Stimulated activated naive CD8-positive, alpha-beta T cell treated with anti-CD3 and anti-CD28 coated beads, Interleukin-15, Interleukin-2, amounts not matched to agents 100 ng/mL and 50 ng/mL, for 24 hours (primary cell): ENCODE measurements around the gene CA11.
"Not testable (repeated sequence)": the region's sequence is repeated elsewhere in the genome, so short reads cannot be mapped to it uniquely, and the experiment has no call there.

Experiments used
- H3K27ac Mint-ChIP-seq: one replicate; pipeline ENCODE4 v1.8.0; 2021; ENCODE audit warnings: mild to moderate bottlenecking, mixed read lengths
- H3K27me3 Mint-ChIP-seq: one replicate; pipeline ENCODE4 v1.8.0; 2021; ENCODE audit warnings: mixed read lengths
- H3K36me3 Mint-ChIP-seq: one replicate; pipeline ENCODE4 v1.8.0; 2021; ENCODE audit warnings: low read depth, mixed read lengths
- H3K4me1 Mint-ChIP-seq: one replicate; pipeline ENCODE4 v1.8.0; 2021; ENCODE audit warnings: low read depth, mixed read lengths
- H3K4me3 Mint-ChIP-seq: one replicate; pipeline ENCODE4 v1.8.0; 2021; ENCODE audit warnings: mild to moderate bottlenecking, mixed read lengths
- H3K9me3 Mint-ChIP-seq: one replicate; pipeline ENCODE4 v1.8.0; 2021; ENCODE audit warnings: mixed read lengths

CA11 gene

GRCh38 chr19:48658483-48658882 lies 12.5 kb upstream of the CA11 start:
- Mint-ChIP-seq H3K27ac (no peak overlapping the region), H3K4me1 (peaks cover 12% of the 10 kb centered on the region), H3K4me3 (no peak overlapping the region), H3K9me3 (no peaks in the 10 kb centered on the region), H3K27me3 (no peaks in the 10 kb centered on the region), H3K36me3 (no peaks in the 10 kb centered on the region)

GRCh38 chr19:48657828-48658227 lies 11.8 kb upstream of the CA11 start:
- peaks cover 12% of the 10 kb centered on the region for H3K4me1 Mint-ChIP-seq
- not testable (repeated sequence) for H3K9me3 Mint-ChIP-seq, H3K36me3 Mint-ChIP-seq, H3K4me3 Mint-ChIP-seq, H3K27ac Mint-ChIP-seq, H3K27me3 Mint-ChIP-seq

GRCh38 chr19:48656840-48657474 lies 11.0 kb upstream of the CA11 start:
- no peaks in the 10 kb centered on the region for H3K36me3 Mint-ChIP-seq
- no peaks in the 10 kb centered on the region for H3K9me3 Mint-ChIP-seq
- no peak overlapping the region for H3K4me3 Mint-ChIP-seq
- H3K4me1 Mint-ChIP-seq = peaks cover 16% of the 10 kb centered on the region
- no peaks in the 10 kb centered on the region for H3K27me3 Mint-ChIP-seq
- no peak overlapping the region for H3K27ac Mint-ChIP-seq

DNA sequence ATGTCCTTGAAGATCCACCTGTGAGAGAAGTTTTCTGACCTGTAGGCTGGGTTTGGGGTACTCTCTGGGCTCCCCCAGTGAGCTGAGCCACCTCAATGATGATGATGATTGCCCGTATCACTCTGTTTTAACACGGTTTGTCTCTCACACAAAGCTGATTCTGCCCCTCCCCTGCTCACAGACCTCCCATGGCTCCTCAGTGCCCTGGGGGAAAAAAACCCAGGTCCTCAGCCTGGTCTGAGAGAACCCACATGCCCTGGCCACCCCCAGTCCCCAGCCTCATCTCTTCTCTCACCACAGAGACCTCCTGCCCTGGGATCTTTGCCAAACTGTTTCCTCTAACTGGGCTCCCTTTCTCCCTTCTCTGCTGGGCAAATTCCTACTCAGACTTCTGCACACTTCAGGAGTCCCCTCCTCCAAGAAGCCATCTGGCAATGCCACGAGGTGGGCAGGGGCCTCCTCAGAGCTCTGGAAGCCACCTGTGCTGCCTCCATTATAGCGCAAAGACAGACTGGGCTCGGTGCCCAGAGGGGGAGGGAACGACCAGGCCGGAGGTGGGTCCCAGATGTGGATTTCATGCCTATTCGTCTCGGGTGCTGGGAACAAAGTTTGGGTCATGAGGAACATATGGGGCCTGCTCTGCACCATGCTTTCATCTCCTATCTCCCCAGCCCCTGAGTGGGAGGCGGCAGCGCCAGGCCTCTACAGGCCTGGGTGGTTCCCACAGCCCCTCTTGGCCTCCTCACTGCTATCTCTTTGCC lies 8.5 kb upstream of the CA11 start:
- Mint-ChIP-seq H3K36me3 (no peaks in the 10 kb centered on the region), H3K4me1 (peaks cover 10% of the 10 kb centered on the region), H3K27ac (no peak overlapping the region), H3K4me3 (no peak overlapping the region), H3K27me3 (no peaks in the 10 kb centered on the region), H3K9me3 (no peaks in the 10 kb centered on the region)

- no peak overlapping the region for H3K4me3 Mint-ChIP-seq
- H3K27ac Mint-ChIP-seq = no peak overlapping the region
- H3K9me3 Mint-ChIP-seq = no peaks in the 10 kb centered on the region
- H3K36me3 Mint-ChIP-seq = no peaks in the 10 kb centered on the region
- peaks cover 24% of the 10 kb centered on the region for H3K4me1 Mint-ChIP-seq
- no peaks in the 10 kb centered on the region for H3K27me3 Mint-ChIP-seq
Measured at GRCh38 chr19:48651683-48652048, 5.7 kb upstream of the CA11 start.

DNA sequence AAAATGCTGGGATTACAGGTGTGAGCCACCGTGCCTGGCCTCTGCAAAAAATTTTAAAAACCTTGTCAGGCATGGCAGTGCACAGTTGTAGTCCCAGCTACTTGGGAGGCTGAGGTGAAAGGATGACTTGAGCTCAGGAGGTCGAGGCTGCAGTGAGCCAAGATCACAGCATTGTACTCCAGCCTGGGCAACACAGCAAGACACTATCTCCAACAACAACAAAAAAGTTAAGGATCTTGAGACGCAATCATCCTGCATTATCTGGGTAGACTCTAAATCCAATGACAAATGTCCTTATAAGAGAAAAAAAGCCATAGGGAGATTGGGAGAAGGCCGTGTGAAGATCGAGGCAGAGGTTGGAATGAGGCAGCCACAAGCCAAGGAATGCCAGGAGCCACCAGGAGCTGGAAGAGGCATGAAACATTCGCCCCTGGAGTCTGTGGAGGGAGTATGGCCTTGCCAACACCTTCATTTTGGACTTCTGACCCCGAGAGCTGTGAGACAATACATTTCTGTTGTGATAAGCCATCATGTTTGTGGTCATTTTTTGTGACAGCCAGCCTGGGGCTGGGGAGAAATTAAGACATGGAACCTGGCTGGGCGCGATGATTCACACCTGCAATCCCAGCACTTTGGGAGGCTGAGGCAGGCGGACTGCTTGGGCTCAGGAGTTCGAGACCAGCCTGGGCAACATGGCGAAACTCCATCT lies 5.1 kb upstream of the CA11 start:
- H3K4me1 Mint-ChIP-seq = peaks cover 26% of the 10 kb centered on the region
- H3K27me3 Mint-ChIP-seq = no peaks in the 10 kb centered on the region
- no peaks in the 10 kb centered on the region for H3K9me3 Mint-ChIP-seq
- peak overlapping the region; percentile 13 for H3K27ac Mint-ChIP-seq
- H3K36me3 Mint-ChIP-seq = no peaks in the 10 kb centered on the region
- H3K4me3 Mint-ChIP-seq = no peak overlapping the region

DNA sequence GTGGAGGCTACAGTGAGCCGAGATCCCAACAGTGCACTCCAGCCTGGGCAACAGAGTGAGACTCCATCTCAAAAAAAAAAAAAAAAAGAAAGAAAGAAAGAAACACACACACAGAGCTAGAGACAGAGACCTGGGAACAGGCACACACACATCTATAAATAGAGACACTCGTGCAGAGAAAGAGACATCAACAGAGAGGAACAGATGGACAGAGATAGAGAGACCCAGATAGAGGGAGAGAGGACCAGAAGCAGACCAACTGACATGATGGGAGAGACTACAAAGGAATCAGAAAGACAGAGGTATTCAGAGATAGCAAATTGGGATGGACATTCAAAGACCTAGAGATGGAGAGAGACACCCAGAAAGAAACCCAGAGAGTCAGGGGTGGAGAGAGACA lies 2.1 kb upstream of the CA11 start:
- H3K4me1 Mint-ChIP-seq = peaks cover 44% of the 10 kb centered on the region
- H3K27ac Mint-ChIP-seq = no peak overlapping the region
- H3K36me3 Mint-ChIP-seq = no peaks in the 10 kb centered on the region
- no peak overlapping the region for H3K4me3 Mint-ChIP-seq
- H3K9me3 Mint-ChIP-seq = no peaks in the 10 kb centered on the region
- H3K27me3 Mint-ChIP-seq = no peaks in the 10 kb centered on the region

GRCh38 chr19:48646722-48647216 lies 782 bp upstream of the CA11 start:
- H3K4me1 Mint-ChIP-seq = peaks cover 41% of the 10 kb centered on the region

GRCh38 chr19:48645620-48646000 lies 377 bp downstream of the CA11 start:
- Mint-ChIP-seq H3K9me3 (no peaks in the 10 kb centered on the region), H3K4me3 (peak overlapping the region; percentile 84), H3K4me1 (peaks cover 41% of the 10 kb centered on the region), H3K27ac (peak overlapping the region; percentile 89), H3K27me3 (no peaks in the 10 kb centered on the region), H3K36me3 (no peaks in the 10 kb centered on the region)

More at GRCh38 chr19:48646722-48647216, 782 bp upstream of the CA11 start:
- H3K27me3 Mint-ChIP-seq = no peaks in the 10 kb centered on the region
- peak overlapping the region; percentile 87 for H3K27ac Mint-ChIP-seq
- no peaks in the 10 kb centered on the region for H3K9me3 Mint-ChIP-seq
- no peaks in the 10 kb centered on the region for H3K36me3 Mint-ChIP-seq
- peak overlapping the region; percentile 57 for H3K4me3 Mint-ChIP-seq

- H3K4me1 Mint-ChIP-seq = peaks cover 42% of the 10 kb centered on the region
- H3K36me3 Mint-ChIP-seq = no peaks in the 10 kb centered on the region
- no peaks in the 10 kb centered on the region for H3K9me3 Mint-ChIP-seq
- no peaks in the 10 kb centered on the region for H3K27me3 Mint-ChIP-seq
- peak overlapping the region; percentile 84 for H3K4me3 Mint-ChIP-seq
- H3K27ac Mint-ChIP-seq = peak overlapping the region; percentile 88
Measured at GRCh38 chr19:48644839-48645619, 958 bp downstream of the CA11 start.

DNA sequence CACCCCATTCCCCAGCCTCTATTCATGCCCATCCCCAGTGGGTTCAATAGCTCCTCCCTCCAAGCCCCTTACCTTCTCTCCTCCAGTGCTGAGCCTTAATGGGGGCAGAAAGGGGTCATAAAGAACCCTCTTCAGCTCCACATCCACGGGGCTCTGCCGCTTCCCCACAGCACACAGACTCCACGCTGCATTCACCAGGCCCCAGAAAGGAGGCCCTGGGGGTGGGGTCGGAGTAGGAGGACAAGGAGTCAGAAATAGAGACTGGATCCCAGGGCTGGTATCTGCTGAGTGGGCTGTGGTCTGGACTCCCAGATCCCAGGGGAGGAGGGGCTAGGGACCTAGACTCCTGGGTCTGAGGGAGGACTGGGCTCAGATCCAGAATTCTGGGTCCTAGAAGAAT lies 1.6 kb downstream of the CA11 start:
- H3K27ac Mint-ChIP-seq = no peak overlapping the region
- H3K27me3 Mint-ChIP-seq = no peaks in the 10 kb centered on the region
- H3K9me3 Mint-ChIP-seq = no peaks in the 10 kb centered on the region
- H3K4me3 Mint-ChIP-seq = no peak overlapping the region
- H3K36me3 Mint-ChIP-seq = no peaks in the 10 kb centered on the region
- peaks cover 41% of the 10 kb centered on the region for H3K4me1 Mint-ChIP-seq

DNA sequence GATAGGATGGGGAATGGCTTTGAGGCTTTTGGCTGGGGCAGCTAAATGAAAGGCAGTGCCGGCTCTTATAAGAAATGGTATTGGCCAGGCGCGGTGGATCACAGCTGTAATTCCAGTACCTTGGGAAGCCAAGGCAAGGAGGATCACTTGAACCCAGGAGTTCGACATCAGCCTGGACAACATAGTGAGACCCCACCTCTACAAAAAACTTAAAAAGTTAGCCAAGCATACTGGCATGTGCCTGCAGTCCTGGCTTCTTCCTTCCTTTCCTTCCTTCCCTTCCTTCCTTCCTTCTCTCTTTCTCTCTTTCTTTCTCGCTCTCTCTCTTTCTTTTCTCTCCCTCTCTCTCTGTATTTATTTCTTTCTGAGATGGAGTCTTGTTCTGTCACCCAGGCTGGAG lies 3.1 kb downstream of the CA11 start:
- Mint-ChIP-seq H3K4me3 (no peak overlapping the region), H3K9me3 (no peaks in the 10 kb centered on the region), H3K27ac (no peak overlapping the region), H3K4me1 (peaks cover 45% of the 10 kb centered on the region), H3K36me3 (no peaks in the 10 kb centered on the region), H3K27me3 (no peaks in the 10 kb centered on the region)

DNA sequence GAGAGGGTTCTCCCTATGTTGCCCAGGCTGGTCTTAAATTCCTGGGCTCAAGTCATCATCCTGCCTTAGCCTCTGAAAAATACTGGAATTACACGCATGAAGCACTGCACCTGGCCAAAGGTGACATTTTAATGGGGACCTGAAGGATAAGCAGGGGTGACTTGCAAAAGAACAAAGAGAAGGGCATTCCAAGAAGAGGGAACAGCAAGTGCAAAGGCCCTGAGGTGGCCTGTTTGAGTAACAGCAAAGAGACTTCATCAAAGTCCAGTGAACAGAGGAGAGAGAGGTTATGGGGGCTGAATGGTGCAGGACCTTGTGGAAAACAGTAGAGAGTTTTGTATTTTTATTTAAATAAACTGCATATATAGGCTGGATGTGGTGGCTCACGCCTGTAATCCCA lies 4.1 kb downstream of the CA11 start:
- Mint-ChIP-seq H3K27me3 (no peaks in the 10 kb centered on the region), H3K4me1 (peaks cover 46% of the 10 kb centered on the region), H3K36me3 (no peaks in the 10 kb centered on the region)

DNA sequence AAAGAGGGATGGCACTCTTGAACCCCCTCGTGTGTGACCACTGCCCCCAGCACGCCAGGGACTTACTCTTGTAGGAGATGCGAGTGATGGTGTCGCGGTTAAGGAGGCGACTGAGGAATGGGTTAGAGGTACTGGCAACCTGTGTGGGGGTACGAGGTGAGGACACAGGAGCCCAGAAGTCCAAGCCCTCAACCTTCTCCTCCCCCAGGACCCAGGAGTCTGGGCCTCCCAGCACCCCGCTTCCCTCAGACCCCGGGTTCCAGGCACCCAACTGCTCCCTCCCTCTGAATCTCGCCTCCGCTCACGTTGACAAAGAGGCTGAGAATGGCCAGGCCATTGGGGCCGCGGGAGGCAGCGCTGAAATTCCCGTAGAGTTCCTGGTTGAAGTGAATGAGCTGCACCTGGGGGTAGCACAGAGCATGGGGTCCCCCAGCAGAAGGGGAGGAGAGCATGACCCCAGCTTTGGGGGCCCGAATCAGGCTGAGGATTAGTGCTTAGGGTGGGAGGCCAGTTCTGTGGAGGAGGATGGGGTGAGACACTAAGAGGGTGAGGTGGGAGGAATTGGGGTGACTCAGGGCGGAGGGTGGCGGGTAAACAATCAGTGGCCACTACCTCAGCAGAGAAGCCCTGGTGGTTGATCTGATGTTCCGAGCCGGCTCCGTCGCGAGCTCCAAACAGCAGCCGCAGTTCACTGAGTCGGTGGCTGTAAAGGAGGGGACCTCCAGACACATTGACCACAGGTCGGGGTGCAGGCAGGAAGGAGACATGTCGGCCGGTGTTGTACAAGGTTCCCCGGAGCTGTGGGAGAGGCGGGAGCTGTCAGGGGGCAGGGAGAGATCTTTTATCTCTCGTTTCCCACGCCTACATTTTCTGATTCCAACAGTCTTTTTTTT lies 6.3 kb downstream of the CA11 start:
- no peaks in the 10 kb centered on the region for H3K36me3 Mint-ChIP-seq
- no peaks in the 10 kb centered on the region for H3K27me3 Mint-ChIP-seq
- H3K4me3 Mint-ChIP-seq = peak overlapping the region; percentile 39
- H3K4me1 Mint-ChIP-seq = peaks cover 44% of the 10 kb centered on the region
- H3K27ac Mint-ChIP-seq = peak overlapping the region; percentile 63
- no peaks in the 10 kb centered on the region for H3K9me3 Mint-ChIP-seq

More for the DNA sequence above, 4.1 kb downstream of the CA11 start:
- H3K4me3 Mint-ChIP-seq = no peak overlapping the region
- H3K9me3 Mint-ChIP-seq = no peaks in the 10 kb centered on the region
- H3K27ac Mint-ChIP-seq = no peak overlapping the region
